Measurements from ENCODE around the gene LDAH.

DNA sequence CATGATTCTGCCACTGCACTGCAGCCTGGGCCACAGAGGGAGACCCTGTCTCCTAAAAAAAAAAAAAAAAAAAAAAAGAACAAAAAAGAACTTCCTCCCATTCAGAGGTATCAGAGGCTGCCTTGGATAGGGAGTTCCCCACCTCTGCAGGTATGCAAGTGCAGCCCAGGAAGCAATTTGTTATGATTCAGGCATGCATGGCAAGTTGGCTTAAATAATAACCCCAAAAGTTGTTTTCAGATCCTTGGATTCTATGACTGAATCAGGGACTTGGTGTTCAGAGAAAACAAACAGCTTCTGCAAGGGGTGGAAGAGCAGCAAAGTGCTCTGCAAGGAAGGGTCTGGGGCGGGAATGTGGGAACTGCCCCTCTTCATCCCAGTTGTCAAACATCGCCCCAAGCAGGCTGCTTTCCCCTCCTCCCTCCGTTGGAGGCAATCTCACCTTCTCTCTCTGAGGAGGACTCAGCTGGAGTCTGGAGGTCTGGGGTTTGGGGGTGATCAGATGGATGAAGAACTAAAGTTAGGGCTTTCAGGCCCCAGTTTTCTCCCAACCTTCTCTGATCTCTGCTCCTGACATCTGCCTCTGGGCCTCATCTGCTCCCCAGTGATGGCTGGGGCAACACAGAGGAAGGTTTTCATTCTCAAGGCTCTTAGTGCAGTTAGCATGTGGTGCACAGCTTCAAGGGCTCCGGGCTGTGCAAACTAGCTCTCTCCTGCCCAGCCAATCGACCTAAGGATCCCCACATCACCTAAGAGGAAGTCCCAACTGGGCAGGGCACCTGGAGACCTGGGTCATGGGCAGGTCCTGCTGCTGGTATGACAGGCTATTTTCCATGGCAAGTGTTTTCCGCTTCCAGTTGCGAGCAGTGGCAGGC, 159.5 kb downstream of the LDAH start:
- TF ChIP-seq CTCF (IDR thresholded peaks at IDR 0.05) (no peak), POLR2A (IDR thresholded peaks at IDR 0.05) (no peak), EP300 (IDR thresholded peaks at IDR 0.05) (no peak)

All from sigmoid colon (tissue), 4 donors.